Measurements from ENCODE around the gene BRWD1.

BRWD1 gene

GRCh38 chr21:39327727-39328126 lies 14.3 kb upstream of the BRWD1 start:
- DNase-seq (ENCODE audit: low read depth), result no peak

GRCh38 chr21:39326607-39327307 lies 13.3 kb upstream of the BRWD1 start:
- DNase-seq (ENCODE audit: low read depth), result no peak

GRCh38 chr21:39325458-39325857 lies 12.0 kb upstream of the BRWD1 start:
- DNase-seq (ENCODE audit: low read depth), result no peak

GRCh38 chr21:39321424-39321823 lies 8.0 kb upstream of the BRWD1 start:
- DNase-seq (ENCODE audit: low read depth), result no peak

- DNase-seq (ENCODE audit: low read depth), result no peak
Observed at GRCh38 chr21:39319814-39320332, 6.4 kb upstream of the BRWD1 start.

- DNase-seq (ENCODE audit: low read depth), result no peak
Observed at GRCh38 chr21:39319251-39319756, 5.9 kb upstream of the BRWD1 start.

GRCh38 chr21:39318091-39318959 lies 4.9 kb upstream of the BRWD1 start:
- DNase-seq (ENCODE audit: low read depth), result no peak

GRCh38 chr21:39317134-39318090 lies 4.0 kb upstream of the BRWD1 start:
- DNase-seq (ENCODE audit: low read depth), result no peak

- no peak for DNase-seq (ENCODE audit: low read depth)
Observed at GRCh38 chr21:39316729-39317128, 3.3 kb upstream of the BRWD1 start.

- no peak for DNase-seq (ENCODE audit: low read depth)
Observed at GRCh38 chr21:39315603-39316445, 2.4 kb upstream of the BRWD1 start.

GRCh38 chr21:39314143-39315027 lies 953 bp upstream of the BRWD1 start:
- DNase-seq (ENCODE audit: low read depth), result peak; percentile 20

GRCh38 chr21:39313042-39313570 lies 326 bp downstream of the BRWD1 start:
- DNase-seq (ENCODE audit: low read depth), result no peak

- DNase-seq (ENCODE audit: low read depth), result peak; percentile 94
Observed at GRCh38 chr21:39312112-39313041, 1.1 kb downstream of the BRWD1 start.

GRCh38 chr21:39311164-39311563 lies 2.3 kb downstream of the BRWD1 start:
- DNase-seq (ENCODE audit: low read depth), result no peak

- DNase-seq (ENCODE audit: low read depth), result no peak
Observed at GRCh38 chr21:39307466-39307865, 6.0 kb downstream of the BRWD1 start.

- DNase-seq (ENCODE audit: low read depth), result no peak
Observed at GRCh38 chr21:39300587-39300986, 12.8 kb downstream of the BRWD1 start.

GRCh38 chr21:39296891-39297290 lies 16.5 kb downstream of the BRWD1 start:
- no peak for DNase-seq (ENCODE audit: low read depth)

GRCh38 chr21:39288987-39289386 lies 24.4 kb downstream of the BRWD1 start:
- DNase-seq (ENCODE audit: low read depth), result no peak
